Raji (cell line): ENCODE measurements around the gene TRMT2A.

Experiments
- POLR2A ChIP-seq: IDR thresholded peaks from 2 replicates; pipeline ENCODE4 v1.6.1; 2011; ENCODE audit warnings: low read depth, low read length, control low read depth; ENCODE audit not compliant: insufficient read depth

Gene TRMT2A

GRCh38 chr22:20093418-20094196 is 23.4 kb downstream of the TRMT2A start:
- no peak for TF ChIP-seq POLR2A

GRCh38 chr22:20092477-20092854 is 24.6 kb downstream of the TRMT2A start:
- no peak for TF ChIP-seq POLR2A

- TF ChIP-seq POLR2A = no peak
Measured at GRCh38 chr22:20091690-20092476, 25.1 kb downstream of the TRMT2A start.

- TF ChIP-seq POLR2A = no peak
Measured at GRCh38 chr22:20090730-20091240, 26.2 kb downstream of the TRMT2A start.

- TF ChIP-seq POLR2A = no peak
Measured at GRCh38 chr22:20089977-20090729, 26.9 kb downstream of the TRMT2A start.

GRCh38 chr22:20089226-20089976 is 27.6 kb downstream of the TRMT2A start:
- TF ChIP-seq POLR2A = no peak

- TF ChIP-seq POLR2A = no peak
Measured at GRCh38 chr22:20088263-20088648, 28.8 kb downstream of the TRMT2A start.

GRCh38 chr22:20087319-20088262 is 29.4 kb downstream of the TRMT2A start:
- TF ChIP-seq POLR2A = no peak

- TF ChIP-seq POLR2A = no peak
Measured at GRCh38 chr22:20086763-20087162, 30.3 kb downstream of the TRMT2A start.

- no peak for TF ChIP-seq POLR2A
Measured at GRCh38 chr22:20086101-20086599, 30.9 kb downstream of the TRMT2A start.

GRCh38 chr22:20085651-20086050 is 31.4 kb downstream of the TRMT2A start:
- TF ChIP-seq POLR2A = no peak

- TF ChIP-seq POLR2A = no peak
Measured at GRCh38 chr22:20084547-20085413, 32.2 kb downstream of the TRMT2A start.
